HG02642 (cell line): ENCODE results near the gene EGR4.

ENCODE experiments used
- ATAC-seq: cut with Tn5 transposase; IDR thresholded peaks from one replicate; pipeline ENCODE4 v1.9.1; 2021; ENCODE audit warnings: mild to moderate bottlenecking; ENCODE audit not compliant: unreplicated experiment, poor library complexity

EGR4 gene

DNA sequence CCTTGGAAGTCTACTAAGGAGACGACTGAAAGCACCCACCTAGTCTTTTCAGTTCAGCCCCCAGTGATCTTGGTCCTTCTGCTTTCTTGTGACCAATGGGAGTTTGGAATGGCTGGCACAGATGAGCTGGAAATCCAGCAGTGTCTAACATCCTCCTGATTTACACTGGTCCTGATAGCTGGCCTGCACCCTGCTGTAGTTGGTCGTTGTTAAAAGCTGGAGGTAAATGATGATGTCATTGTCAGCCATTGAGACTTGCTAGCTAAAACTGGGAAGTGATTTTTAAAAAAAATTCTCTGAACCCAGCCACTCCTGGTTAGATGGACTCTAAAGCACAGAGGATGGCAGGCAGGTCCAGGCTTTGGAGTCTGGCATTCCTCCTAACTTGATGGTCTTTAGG, 39.9 kb downstream of the EGR4 start:
- ATAC-seq = no peak

DNA sequence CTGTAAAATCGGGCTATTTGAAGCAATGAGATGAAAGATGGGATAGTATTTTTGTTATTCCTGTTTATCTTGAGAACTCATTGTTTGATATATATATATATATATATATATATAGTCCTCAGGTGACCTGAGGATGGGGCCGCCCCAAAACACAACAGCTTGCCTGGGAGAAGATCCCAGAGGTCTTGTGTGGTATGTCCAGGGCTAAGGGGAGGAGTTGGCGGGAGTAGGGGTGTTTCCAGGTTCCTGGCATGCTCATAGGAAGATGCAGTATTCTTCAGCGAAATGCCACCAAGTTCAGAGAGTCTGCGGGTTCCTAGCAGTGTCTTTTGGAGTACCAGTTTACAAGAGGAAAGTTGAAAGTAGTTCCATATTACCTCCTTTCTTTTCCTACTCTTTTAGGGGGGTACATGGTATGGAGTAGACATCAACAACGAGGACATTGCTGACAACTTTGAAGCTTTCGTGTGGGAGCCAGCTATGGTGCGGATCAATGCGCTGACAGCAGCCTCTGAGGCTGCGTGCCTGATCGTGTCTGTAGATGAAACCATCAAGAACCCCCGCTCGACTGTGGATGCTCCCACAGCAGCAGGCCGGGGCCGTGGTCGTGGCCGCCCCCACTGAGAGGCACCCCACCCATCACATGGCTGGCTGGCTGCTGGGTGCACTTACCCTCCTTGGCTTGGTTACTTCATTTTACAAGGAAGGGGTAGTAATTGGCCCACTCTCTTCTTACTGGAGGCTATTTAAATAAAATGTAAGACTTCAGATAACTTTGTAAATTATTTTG, 40.9 kb downstream of the EGR4 start:
- ATAC-seq = no peak

DNA sequence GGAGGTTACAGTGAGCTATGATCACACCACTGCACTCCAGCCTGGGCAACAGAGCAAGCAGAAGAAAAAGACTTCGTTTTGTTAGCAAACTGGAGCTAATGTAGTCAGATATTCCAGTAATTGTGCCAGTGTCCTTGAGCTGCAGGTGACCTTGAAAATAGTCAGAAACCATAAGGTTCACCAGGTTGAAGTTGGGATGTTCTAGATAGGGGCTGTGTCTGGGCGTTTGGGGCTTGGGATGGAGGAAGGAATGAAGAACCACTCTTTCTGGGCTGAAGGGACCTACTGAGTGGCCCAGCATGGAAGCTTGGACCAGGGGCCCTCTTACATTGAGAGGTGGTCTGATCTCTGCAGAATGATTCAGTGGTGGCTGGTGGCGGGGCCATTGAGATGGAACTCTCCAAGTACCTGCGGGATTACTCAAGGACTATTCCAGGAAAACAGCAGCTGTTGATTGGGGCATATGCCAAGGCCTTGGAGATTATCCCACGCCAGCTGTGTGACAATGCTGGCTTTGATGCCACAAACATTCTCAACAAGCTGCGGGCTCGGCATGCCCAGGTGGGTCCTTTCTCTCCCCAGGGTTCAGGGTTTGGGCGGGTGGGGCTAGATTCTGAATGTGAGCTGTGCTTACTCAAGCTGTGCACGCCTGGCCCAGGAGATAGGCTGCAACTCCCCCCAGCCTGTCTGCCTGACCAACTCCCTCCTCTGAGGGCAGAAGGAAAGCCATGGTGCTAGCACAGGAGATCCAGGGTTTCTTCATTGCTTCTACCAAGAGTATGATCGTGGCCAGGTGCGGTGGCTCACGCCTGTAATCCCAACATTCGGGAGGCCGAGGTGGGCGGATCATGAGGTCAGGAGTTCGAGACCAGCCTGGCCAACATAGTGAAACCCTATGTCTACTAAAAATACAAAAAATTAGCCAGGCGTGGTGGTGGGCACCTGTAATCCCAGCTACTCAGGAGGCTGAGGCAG, 42.2 kb downstream of the EGR4 start:
- no peak for ATAC-seq

DNA sequence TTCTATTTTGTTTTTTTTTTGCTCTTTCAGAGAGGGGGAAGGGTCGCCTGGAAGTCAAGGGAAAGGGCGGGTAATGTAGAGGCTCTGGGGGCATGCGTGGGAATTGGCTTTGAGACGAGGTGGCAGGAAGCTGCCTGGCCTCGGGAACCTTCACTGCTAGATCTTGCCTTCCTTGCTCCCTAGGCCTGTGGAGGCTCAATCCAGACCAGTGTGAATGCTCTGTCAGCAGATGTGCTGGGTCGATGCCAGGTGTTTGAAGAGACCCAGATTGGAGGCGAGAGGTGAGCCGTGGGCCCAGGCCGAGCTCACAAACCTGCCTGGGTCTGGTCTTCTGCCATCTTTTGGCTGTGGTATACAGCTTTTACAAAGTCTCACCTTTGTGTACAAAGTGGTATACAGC, 43.7 kb downstream of the EGR4 start:
- no peak for ATAC-seq

DNA sequence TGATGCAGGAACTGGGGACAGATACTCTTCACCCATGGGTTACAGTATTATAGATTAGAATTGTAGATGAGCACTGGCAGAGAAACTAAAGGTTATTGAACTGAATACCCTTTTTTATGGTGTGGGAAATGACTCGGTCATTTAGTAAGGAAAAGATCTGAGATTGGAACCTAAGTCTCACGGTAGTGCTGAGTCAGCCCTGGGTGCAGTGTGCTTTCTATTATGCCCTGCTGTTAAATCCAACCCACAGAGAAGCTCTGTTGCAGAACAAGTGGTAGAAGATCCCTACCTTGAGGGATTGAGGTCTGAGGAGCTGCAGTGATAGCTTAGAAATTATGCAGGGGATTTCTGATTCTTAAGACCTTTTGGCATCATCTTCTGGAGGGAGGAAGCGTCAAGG, 46.5 kb downstream of the EGR4 start:
- ATAC-seq = no peak

DNA sequence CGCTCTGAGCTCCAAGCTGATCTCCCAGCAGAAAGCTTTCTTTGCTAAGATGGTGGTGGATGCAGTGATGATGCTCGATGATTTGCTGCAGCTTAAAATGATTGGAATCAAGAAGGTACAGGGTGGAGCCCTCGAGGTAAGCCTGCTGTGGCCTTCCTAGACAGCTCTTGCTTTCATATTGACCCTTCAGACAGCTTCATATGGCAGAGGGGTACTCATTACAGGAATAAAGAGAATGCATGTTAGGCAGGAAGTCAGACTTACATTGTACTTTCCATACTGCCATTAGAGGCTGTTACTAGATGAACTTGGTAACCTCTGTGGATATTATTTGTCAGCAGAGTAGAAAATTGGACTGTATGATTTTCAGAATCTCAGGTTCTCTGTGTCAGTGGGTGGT, 48.8 kb downstream of the EGR4 start:
- no peak for ATAC-seq

DNA sequence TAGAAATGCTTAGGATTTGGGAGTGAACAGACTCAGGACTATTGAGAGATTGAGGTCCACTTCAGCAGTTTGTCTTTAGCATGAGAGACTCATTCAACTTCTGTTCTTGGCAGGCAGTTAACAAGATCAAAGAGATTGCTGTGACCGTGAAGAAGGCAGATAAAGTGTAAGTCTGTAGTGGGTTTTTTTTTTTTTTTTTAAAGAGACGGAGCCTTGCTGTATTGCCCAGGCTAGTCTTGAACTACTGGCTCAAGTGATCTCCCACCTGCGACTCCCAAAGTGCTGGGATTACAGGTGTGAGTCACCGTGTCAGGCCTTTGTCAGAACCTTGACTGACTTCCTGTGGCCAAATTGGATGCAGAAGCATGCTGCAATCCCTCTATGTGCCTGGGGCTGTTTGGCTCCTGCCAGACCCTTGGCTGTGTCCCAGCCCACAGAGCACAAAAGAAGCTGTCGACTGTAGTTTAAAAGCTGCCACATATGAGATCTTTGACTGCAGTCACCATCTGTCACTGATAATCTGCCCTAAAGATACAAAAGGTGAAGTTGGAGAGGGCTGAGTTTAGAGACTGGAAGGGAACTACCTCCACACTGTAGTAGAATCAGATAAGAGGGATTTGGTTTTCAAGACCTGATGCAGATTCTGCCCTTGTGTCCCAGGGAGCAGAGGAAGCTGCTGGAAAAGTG, 49.3 kb downstream of the EGR4 start:
- ATAC-seq = no peak
